OCI-LY3 (cell line): ENCODE results near the gene NOL4L.

ENCODE experiments used
- H2AFZ ChIP-seq: fragments of 200-600, 300-600 bp; shearing (Covaris generic); 2 replicates; pipeline ENCODE4 v1.6.0; 2014; ENCODE audit warnings: antibody characterized with exemption, low read depth, low read length
- H3K27ac ChIP-seq: fragments of 200-600, 300-600 bp; sonication (generic); 2 replicates; pipeline ENCODE4 v1.5.1; 2014; ENCODE audit warnings: mild to moderate bottlenecking, low read length, moderate library complexity, mixed read lengths
- H3K27me3 ChIP-seq: fragments of 200-600, 300-600 bp; sonication (generic); 2 replicates; pipeline ENCODE4 v1.6.1; 2014; ENCODE audit warnings: low read depth, low read length, mixed read lengths
- H3K36me3 ChIP-seq: fragments of 200-600, 300-600 bp; sonication (generic); replicated peaks from 2 replicates; pipeline ENCODE3; 2014; ENCODE audit warnings: low read depth, low read length, mixed read lengths
- H3K4me1 ChIP-seq: fragments of 300-600, 200-600 bp; sonication (generic); 2 replicates; pipeline ENCODE4 v1.6.1; 2014; ENCODE audit warnings: low read length, mixed read lengths
- H3K4me2 ChIP-seq: fragments of 200-600, 300-600 bp; sonication (generic); 2 replicates; pipeline ENCODE4 v1.6.1; 2014; ENCODE audit warnings: low read length, mixed read lengths
- H3K4me3 ChIP-seq: fragments of 300-600, 200-600 bp; sonication (generic); 2 replicates; pipeline ENCODE4 v1.5.1; 2014; ENCODE audit warnings: antibody characterized with exemption, mild to moderate bottlenecking, low read length, moderate library complexity
- H3K79me2 ChIP-seq: fragments of 300-600, 200-600 bp; shearing (Covaris generic); 2 replicates; pipeline ENCODE4 v1.6.1; 2014; ENCODE audit warnings: mild to moderate bottlenecking, low read length, mixed read lengths
- H3K9ac ChIP-seq: fragments of 300-600, 200-600 bp; shearing (Covaris generic); 2 replicates; pipeline ENCODE4 v1.6.0; 2014; ENCODE audit warnings: mild to moderate bottlenecking, low read length, moderate library complexity
- H3K9me3 ChIP-seq: fragments of 200-600, 300-600 bp; shearing (Covaris generic); 2 replicates; pipeline ENCODE4 v1.6.1; 2014; ENCODE audit warnings: low read length, mixed read lengths; ENCODE audit not compliant: insufficient read depth
- H4K20me1 ChIP-seq: fragments of 200-600, 300-600 bp; sonication (generic); 2 replicates; pipeline ENCODE4 v1.6.1; 2016; ENCODE audit warnings: low read length, mixed read lengths; ENCODE audit not compliant: insufficient read depth
- EZH2phosphoT487 ChIP-seq: fragments of 200-600 bp; shearing (Covaris generic); IDR thresholded peaks from 2 replicates; pipeline ENCODE4 v1.6.1; 2018; ENCODE audit warnings: antibody characterized with exemption, mixed run types, low read depth
- TF ChIP-seq, protein P1 (sequence below): fragments of 200-600, 300-600 bp; sonication (generic); IDR thresholded peaks from 2 replicates; pipeline ENCODE4 v1.5.1; 2014; ENCODE audit warnings: antibody characterized with exemption, low read length, low read depth

The NOL4L gene

DNA sequence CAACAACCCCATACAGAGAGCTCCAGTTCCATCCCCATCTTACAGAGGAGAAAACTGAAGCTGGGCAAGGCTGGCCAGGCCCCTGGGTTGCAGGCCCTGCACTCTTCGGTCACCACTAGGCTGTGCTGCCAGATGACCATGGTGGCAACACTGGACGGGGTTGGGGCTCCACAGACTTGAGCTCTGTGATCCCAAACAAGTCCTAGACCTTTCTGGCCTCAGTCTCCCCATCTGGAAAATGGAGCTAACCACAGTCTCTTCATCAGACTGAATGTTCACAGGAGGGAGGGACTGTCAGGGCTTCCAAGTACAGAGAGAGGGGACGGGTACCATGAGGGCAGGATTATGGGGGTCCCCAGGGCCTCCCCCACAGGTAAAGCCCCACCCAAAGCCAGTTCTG, 41.3 kb upstream of the NOL4L start:
- Histone ChIP-seq H3K79me2 (no peaks in the 10 kb centered on the region), H3K36me3 (no peaks in the 10 kb centered on the region), H3K27ac (no peak overlapping the region), H4K20me1 (no peaks in the 10 kb centered on the region), H3K4me2 (no peak overlapping the region), H3K9me3 (no peaks in the 10 kb centered on the region), H3K4me3 (no peak overlapping the region), H3K27me3 (peaks cover 11% of the 10 kb centered on the region; the same call in 1 of the 2 replicates), H3K4me1 (peaks cover 11% of the 10 kb centered on the region), H2AFZ (no peak overlapping the region), H3K9ac (no peak overlapping the region)
- TF ChIP-seq, protein P1, sequence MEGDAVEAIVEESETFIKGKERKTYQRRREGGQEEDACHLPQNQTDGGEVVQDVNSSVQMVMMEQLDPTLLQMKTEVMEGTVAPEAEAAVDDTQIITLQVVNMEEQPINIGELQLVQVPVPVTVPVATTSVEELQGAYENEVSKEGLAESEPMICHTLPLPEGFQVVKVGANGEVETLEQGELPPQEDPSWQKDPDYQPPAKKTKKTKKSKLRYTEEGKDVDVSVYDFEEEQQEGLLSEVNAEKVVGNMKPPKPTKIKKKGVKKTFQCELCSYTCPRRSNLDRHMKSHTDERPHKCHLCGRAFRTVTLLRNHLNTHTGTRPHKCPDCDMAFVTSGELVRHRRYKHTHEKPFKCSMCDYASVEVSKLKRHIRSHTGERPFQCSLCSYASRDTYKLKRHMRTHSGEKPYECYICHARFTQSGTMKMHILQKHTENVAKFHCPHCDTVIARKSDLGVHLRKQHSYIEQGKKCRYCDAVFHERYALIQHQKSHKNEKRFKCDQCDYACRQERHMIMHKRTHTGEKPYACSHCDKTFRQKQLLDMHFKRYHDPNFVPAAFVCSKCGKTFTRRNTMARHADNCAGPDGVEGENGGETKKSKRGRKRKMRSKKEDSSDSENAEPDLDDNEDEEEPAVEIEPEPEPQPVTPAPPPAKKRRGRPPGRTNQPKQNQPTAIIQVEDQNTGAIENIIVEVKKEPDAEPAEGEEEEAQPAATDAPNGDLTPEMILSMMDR = no peak
- no peak for TF ChIP-seq EZH2phosphoT487

DNA sequence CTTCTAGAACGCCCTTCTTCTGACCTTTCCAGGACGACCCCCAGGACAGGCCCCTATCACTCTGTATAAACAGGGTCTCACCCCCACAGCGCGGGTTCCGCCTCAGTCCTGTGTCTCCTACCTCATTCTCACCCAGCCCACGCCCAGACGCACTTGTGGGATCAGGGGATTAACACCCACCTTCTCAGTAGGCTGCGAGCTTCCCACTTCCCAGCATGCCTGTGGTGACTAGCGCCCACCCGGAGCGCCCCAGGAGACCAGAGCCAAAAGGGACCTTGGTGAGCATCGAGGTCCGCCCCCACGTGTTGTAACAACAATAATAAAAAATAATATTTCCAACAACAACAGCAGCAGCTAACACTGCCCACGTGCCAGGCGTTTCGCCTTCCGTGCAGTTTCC, 40.9 kb upstream of the NOL4L start:
- no peaks in the 10 kb centered on the region for H3K79me2 ChIP-seq
- peaks cover 11% of the 10 kb centered on the region for H3K4me1 ChIP-seq
- peaks cover 11% of the 10 kb centered on the region; the same call in 1 of the 2 replicates for H3K27me3 ChIP-seq
- TF ChIP-seq, protein P1 = no peak
- TF ChIP-seq EZH2phosphoT487 = no peak
- no peak overlapping the region for H3K4me3 ChIP-seq
- no peaks in the 10 kb centered on the region for H3K9me3 ChIP-seq
- H4K20me1 ChIP-seq = no peaks in the 10 kb centered on the region
- no peaks in the 10 kb centered on the region for H3K36me3 ChIP-seq
- no peak overlapping the region for H3K4me2 ChIP-seq
- H3K27ac ChIP-seq = no peak overlapping the region
- H2AFZ ChIP-seq = no peak overlapping the region
- no peak overlapping the region for H3K9ac ChIP-seq

DNA sequence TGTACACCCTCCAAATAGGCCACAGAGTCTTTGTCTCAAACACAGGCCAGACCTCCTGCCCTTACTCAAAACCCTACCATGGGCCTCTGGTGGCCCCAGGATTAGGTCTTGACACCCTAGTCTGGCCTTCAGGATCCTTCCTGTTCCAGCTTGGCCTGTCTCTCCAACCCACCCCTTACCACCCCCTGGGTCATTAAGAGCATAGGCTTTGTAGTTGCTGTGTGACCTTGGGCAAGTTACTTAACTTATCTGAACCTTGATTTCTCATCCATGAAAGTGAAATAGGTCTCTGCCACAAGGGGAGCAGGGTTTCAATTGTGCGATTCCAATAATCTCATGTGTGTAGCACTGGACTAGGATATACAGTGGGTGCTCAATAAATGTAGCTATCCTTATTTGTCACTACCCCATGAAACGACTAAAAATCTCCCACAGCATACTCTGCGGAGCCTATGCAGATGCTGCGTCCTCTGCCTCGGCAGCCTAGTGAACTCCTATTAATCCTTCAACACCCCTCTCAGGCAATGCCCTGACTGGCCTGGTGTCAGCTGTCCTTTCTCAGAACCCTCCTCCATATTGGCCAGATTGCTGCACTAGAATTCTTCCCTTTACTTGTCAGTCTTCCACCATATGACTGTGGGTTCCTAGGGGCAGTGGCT, 39.7 kb upstream of the NOL4L start:
- H3K4me1 ChIP-seq = peaks cover 11% of the 10 kb centered on the region
- H3K27ac ChIP-seq = no peak overlapping the region
- TF ChIP-seq EZH2phosphoT487 = no peak
- TF ChIP-seq, protein P1 = no peak
- H4K20me1 ChIP-seq = no peaks in the 10 kb centered on the region
- H3K9ac ChIP-seq = no peak overlapping the region
- no peaks in the 10 kb centered on the region for H3K9me3 ChIP-seq
- H3K27me3 ChIP-seq = peaks cover 11% of the 10 kb centered on the region; the same call in 1 of the 2 replicates
- no peaks in the 10 kb centered on the region for H3K36me3 ChIP-seq
- H2AFZ ChIP-seq = no peak overlapping the region
- H3K4me2 ChIP-seq = no peak overlapping the region
- H3K4me3 ChIP-seq = no peak overlapping the region
- no peaks in the 10 kb centered on the region for H3K79me2 ChIP-seq

DNA sequence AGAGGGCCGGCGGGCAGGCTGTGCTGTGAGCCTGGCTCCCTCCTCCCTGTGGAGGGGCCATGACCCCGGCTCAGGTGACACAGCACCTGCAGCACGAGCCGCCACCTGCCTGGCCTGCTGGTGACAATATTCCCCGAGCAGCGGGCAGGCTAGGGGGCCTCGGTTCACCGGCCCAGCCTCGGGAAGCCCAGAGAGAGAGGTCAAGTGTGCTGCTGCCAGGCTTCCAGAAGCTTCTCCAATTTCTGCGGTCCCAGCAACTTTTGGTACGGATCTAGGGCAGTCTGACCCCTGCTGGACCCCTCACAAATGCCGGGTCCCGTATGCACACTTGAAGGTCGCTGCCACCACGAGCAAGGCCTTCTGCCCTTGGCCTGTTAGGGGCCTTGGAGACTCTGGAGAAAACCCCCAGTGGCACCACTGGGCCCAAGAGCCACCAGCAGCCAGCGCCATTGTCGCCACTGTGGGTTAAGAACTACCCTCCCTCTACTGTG, 38.6 kb upstream of the NOL4L start:
- Histone ChIP-seq H3K4me2 (no peak overlapping the region), H2AFZ (no peak overlapping the region), H3K4me3 (no peak overlapping the region), H3K27me3 (peaks cover 11% of the 10 kb centered on the region; the same call in 1 of the 2 replicates), H3K9me3 (no peaks in the 10 kb centered on the region), H3K27ac (no peak overlapping the region), H3K36me3 (no peaks in the 10 kb centered on the region), H3K9ac (no peak overlapping the region), H3K79me2 (no peaks in the 10 kb centered on the region), H3K4me1 (peaks cover 11% of the 10 kb centered on the region), H4K20me1 (no peaks in the 10 kb centered on the region)
- TF ChIP-seq EZH2phosphoT487 = no peak
- TF ChIP-seq, protein P1 = no peak
